ENCODE results near the gene CD4.
"Not testable (repeated sequence)": the region's sequence is repeated elsewhere in the genome, so short reads cannot be mapped to it uniquely, and the experiment has no call there.

Gene CD4

GRCh38 chr12:6861391-6861790 lies 72.1 kb downstream of the CD4 start:
- Histone ChIP-seq H3K4me2 (ENCODE audit: low read depth, low read length, poor library complexity, severe bottlenecking) (no peak overlapping the region), H3K9me2 (replicated peaks; ENCODE audit: insufficient read depth, low read length) (no peaks in the 10 kb centered on the region), H3K27me3 (ENCODE audit: low read length) (no peaks in the 10 kb centered on the region), H2AFZ (ENCODE audit: low read depth, low read length, severe bottlenecking) (no peak overlapping the region), H3K27ac (ENCODE audit: low read depth, low read length) (no peak overlapping the region), H3K79me2 (ENCODE audit: insufficient read depth, low read length) (no peaks in the 10 kb centered on the region), H4K20me1 (ENCODE audit: low read depth, low read length) (no peaks in the 10 kb centered on the region), H3F3A (ENCODE audit: insufficient read depth) (no peaks in the 10 kb centered on the region), H3K4me3 (ENCODE audit: insufficient read depth, low read length, poor library complexity, severe bottlenecking) (no peak overlapping the region), H3K36me3 (ENCODE audit: low read length) (0 out of 2 replicates have a peak, but pooled peaks cover 5% of the 10 kb centered on the region), H3K9ac (ENCODE audit: low read length) (no peak overlapping the region), H3K9me3 (ENCODE audit: insufficient read depth, low read length) (no peaks in the 10 kb centered on the region)
- no peak for TF ChIP-seq CTCF (IDR thresholded peaks at IDR 0.05; ENCODE audit: insufficient read depth, low read length, poor library complexity, severe bottlenecking)
- no peak for TF ChIP-seq EZH2phosphoT487 (conservative IDR thresholded peaks at IDR 0.05; ENCODE audit: low read length)

- H4K20me1 ChIP-seq (ENCODE audit: low read depth, low read length), result no peaks in the 10 kb centered on the region; the same call in 1 of the 2 replicates
- no peak overlapping the region for H3K27ac ChIP-seq (ENCODE audit: low read depth, low read length)
- no peak for TF ChIP-seq EZH2phosphoT487 (conservative IDR thresholded peaks at IDR 0.05; ENCODE audit: low read length)
- TF ChIP-seq CTCF (IDR thresholded peaks at IDR 0.05; ENCODE audit: insufficient read depth, low read length, poor library complexity, severe bottlenecking), result no peak
- H3K79me2 ChIP-seq (ENCODE audit: insufficient read depth, low read length), result peaks cover 6% of the 10 kb centered on the region
- H3K9ac ChIP-seq (ENCODE audit: low read length), result no peak overlapping the region
- H3K9me2 ChIP-seq (replicated peaks; ENCODE audit: insufficient read depth, low read length), result no peaks in the 10 kb centered on the region
- H3K4me2 ChIP-seq (ENCODE audit: low read depth, low read length, poor library complexity, severe bottlenecking), result no peak overlapping the region
- no peaks in the 10 kb centered on the region for H3K36me3 ChIP-seq (ENCODE audit: low read length)
- no peaks in the 10 kb centered on the region for H3K27me3 ChIP-seq (ENCODE audit: low read length)
- H3K9me3 ChIP-seq (ENCODE audit: insufficient read depth, low read length), result no peaks in the 10 kb centered on the region
- H3F3A ChIP-seq (ENCODE audit: insufficient read depth), result no peaks in the 10 kb centered on the region
- H3K4me3 ChIP-seq (ENCODE audit: insufficient read depth, low read length, poor library complexity, severe bottlenecking), result no peak overlapping the region
- no peak overlapping the region for H2AFZ ChIP-seq (ENCODE audit: low read depth, low read length, severe bottlenecking)
Measured at GRCh38 chr12:6863033-6863432, 73.7 kb downstream of the CD4 start.

- peaks cover 6% of the 10 kb centered on the region; the same call in 1 of the 2 replicates for H3F3A ChIP-seq (ENCODE audit: insufficient read depth)
- no peak overlapping the region for H2AFZ ChIP-seq (ENCODE audit: low read depth, low read length, severe bottlenecking)
- H3K79me2 ChIP-seq (ENCODE audit: insufficient read depth, low read length), result peaks cover 14% of the 10 kb centered on the region
- H3K4me2 ChIP-seq (ENCODE audit: low read depth, low read length, poor library complexity, severe bottlenecking), result no peak overlapping the region
- no peak overlapping the region for H3K4me3 ChIP-seq (ENCODE audit: insufficient read depth, low read length, poor library complexity, severe bottlenecking)
- H4K20me1 ChIP-seq (ENCODE audit: low read depth, low read length), result no peaks in the 10 kb centered on the region; the same call in 1 of the 2 replicates
- TF ChIP-seq CTCF (IDR thresholded peaks at IDR 0.05; ENCODE audit: insufficient read depth, low read length, poor library complexity, severe bottlenecking) (no peak), EZH2phosphoT487 (conservative IDR thresholded peaks at IDR 0.05; ENCODE audit: low read length) (no peak)
- H3K36me3 ChIP-seq (ENCODE audit: low read length), result no peaks in the 10 kb centered on the region; the same call in 1 of the 2 replicates
- H3K27ac ChIP-seq (ENCODE audit: low read depth, low read length), result no peak overlapping the region
- no peak overlapping the region for H3K9ac ChIP-seq (ENCODE audit: low read length)
- H3K9me3 ChIP-seq (ENCODE audit: insufficient read depth, low read length), result no peaks in the 10 kb centered on the region
- H3K9me2 ChIP-seq (replicated peaks; ENCODE audit: insufficient read depth, low read length), result no peaks in the 10 kb centered on the region
- H3K27me3 ChIP-seq (ENCODE audit: low read length), result no peaks in the 10 kb centered on the region
Measured at GRCh38 chr12:6863586-6864321, 74.4 kb downstream of the CD4 start.

- not testable (repeated sequence) for H3K4me2 ChIP-seq (ENCODE audit: low read depth, low read length, poor library complexity, severe bottlenecking); H3K9me3 ChIP-seq (ENCODE audit: insufficient read depth, low read length); H4K20me1 ChIP-seq (ENCODE audit: low read depth, low read length); H3K4me3 ChIP-seq (ENCODE audit: insufficient read depth, low read length, poor library complexity, severe bottlenecking); H3K9ac ChIP-seq (ENCODE audit: low read length); H3K9me2 ChIP-seq (replicated peaks; ENCODE audit: insufficient read depth, low read length); H3K36me3 ChIP-seq (ENCODE audit: low read length); H2AFZ ChIP-seq (ENCODE audit: low read depth, low read length, severe bottlenecking); H3K27me3 ChIP-seq (ENCODE audit: low read length); H3K27ac ChIP-seq (ENCODE audit: low read depth, low read length)
- Histone ChIP-seq H3K79me2 (ENCODE audit: insufficient read depth, low read length) (peaks cover 19% of the 10 kb centered on the region), H3F3A (ENCODE audit: insufficient read depth) (peaks cover 18% of the 10 kb centered on the region)
Measured at GRCh38 chr12:6865307-6865706, 76.0 kb downstream of the CD4 start.
